Central memory CD4-positive, alpha-beta T cell (primary cell): ENCODE results near the gene MTIF2.
"Not testable (repeated sequence)": the region's sequence is repeated elsewhere in the genome, so short reads cannot be mapped to it uniquely, and the experiment has no call there.

Experiments
- DNase-seq: peaks from one replicate; pipeline ENCODE4 v3.0.0; 2022
- total RNA-seq, 3 experiments: gene quantifications; one replicate each; lab custom pipeline; 2026; lab: John Stamatoyannopoulos, UW

Gene MTIF2, protein sequence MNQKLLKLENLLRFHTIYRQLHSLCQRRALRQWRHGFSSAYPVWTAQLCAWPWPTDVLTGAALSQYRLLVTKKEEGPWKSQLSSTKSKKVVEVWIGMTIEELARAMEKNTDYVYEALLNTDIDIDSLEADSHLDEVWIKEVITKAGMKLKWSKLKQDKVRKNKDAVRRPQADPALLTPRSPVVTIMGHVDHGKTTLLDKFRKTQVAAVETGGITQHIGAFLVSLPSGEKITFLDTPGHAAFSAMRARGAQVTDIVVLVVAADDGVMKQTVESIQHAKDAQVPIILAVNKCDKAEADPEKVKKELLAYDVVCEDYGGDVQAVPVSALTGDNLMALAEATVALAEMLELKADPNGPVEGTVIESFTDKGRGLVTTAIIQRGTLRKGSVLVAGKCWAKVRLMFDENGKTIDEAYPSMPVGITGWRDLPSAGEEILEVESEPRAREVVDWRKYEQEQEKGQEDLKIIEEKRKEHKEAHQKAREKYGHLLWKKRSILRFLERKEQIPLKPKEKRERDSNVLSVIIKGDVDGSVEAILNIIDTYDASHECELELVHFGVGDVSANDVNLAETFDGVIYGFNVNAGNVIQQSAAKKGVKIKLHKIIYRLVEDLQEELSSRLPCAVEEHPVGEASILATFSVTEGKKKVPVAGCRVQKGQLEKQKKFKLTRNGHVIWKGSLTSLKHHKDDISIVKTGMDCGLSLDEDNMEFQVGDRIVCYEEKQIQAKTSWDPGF
- 33.2 to 94.2 (median 59.8) reads per million in 3 experiments for total RNA-seq

DNA sequence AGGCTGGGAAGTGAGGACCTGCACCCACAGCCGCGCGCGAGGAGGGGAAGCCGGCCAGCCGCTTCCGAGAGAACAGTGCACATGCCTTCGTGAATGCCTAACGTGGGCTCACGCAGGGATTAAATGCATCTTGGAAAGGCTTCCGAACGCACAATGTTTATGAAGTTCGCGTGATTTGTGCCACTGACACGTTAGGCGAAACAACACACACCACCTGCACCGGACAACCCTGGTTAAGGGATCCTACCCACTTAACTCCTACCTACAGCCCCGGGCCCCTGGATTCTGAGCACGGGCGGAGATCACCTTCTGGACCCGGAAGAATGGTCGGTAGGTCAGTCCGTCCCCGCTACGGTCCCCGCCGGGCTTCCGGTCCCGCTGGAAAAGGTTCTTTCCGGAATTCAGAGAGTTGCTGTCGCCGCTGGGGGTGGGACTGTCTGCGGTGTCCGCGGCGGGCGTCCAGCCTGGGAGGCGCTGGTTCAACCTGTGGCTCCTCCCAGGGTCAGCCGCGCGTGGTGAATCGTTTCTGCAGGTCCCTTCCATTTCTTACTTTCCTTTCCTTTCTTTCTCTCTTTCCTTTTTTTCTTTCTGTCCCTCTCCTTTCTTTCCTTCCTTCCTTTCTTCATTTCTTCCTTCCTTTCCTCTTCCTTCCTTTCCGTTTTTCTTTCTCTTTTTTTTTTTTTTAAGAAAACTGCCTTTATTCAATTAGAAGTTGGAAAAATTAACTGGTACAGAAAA lies at the start of gene MTIF2:
MTIF2 (minus strand) TSS at position 325 of the 738 bp plus-strand sequence. CDS start 5,373 bp downstream, outside the sequence.
- DNase-seq, result peak; percentile 78

DNA sequence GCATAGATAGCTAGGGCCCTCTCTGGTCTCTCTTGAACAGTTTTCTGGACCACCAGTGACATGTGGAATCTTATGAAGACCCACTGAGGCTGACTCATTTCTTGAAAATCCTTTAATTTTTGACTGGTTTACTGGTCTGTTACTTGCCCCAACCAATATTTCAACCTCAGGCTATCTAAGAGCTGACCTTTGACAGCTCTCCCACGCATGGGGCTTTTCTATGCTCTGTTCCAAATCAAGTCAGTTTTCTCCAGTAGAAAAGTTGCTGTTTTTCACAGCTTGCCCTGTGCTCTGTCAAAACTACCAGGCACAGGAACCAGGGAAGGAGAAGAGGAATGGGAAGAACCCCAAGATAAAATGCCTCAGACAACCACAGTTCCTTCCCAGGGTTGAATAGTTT lies 46.0 kb upstream of the MTIF2 start:
- no peak for DNase-seq

DNA sequence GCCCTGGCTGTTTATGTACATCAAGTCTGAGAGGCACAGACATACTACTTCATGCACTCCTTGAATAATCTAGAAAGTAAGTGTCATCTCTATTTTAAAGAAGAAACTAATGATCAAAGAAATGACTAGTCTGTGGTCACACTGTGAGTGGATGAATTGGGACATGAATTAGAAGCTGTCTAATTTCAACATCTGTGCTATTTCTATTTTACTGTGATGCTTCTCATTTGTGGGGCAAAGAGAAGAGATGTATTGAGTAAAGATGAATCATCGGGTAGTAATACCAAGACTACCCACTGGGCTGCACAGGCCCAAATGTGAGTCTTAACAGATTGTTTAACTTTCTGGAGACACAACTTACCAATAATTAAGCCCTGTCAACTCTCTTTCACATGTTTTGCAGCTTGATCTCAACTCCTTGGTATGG lies 42.4 kb upstream of the MTIF2 start:
- no peak for DNase-seq

DNA sequence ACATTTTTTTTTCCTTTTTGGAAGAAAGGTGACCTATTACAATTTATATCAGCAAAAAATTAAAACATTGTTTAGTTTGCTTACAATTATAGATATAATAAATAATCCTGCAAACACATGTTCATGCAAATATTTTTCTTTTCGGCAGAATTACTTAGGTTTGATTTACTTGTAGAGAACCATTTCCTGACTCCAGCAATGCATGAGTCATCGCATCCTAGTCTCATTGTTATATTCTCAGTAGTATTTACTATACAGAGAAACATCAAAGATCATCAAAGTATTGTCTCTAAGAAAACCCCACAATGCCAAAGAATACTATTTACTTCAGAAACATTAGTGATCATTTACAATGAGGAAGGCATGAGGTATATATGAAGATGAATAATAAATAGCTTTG lies 40.4 kb upstream of the MTIF2 start:
- DNase-seq, result no peak

DNA sequence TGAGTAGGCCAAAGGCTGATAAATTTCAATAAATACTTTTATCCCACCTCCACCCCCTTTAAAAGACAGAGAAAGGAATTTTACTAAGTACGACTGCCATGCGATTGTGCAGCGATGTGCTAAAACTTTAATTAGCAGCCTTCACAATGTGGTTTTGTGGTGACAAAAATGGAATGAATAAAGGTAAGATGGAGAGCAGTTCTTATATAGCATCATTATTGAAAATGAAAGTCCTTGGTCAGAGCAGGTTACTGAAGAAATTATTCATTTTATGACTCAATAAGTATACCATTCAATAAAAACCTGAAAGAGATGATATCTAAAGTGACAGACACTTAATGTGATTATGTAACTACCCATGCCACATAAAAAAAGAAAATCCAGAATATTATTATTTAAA lies 33.2 kb upstream of the MTIF2 start:
- DNase-seq, result no peak

DNA sequence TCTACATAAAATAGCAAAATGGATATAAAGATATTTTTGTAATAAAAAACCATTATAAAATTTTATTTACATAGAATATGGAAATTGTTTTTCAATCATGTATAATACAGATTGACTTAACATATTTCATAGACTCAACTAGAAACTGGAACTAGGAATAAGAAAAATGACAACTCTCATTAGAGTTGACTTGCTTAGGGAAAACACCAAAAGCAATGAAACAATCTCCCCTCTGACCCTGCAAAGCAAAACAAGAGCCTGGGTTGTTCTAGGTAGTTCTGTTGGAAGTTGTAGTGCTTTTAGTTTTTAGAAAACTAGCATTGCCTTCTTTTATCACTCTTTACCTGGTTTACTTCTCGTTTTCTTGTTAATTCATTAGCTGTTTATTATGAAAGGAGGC lies 32.2 kb upstream of the MTIF2 start:
- DNase-seq, result no peak

DNA sequence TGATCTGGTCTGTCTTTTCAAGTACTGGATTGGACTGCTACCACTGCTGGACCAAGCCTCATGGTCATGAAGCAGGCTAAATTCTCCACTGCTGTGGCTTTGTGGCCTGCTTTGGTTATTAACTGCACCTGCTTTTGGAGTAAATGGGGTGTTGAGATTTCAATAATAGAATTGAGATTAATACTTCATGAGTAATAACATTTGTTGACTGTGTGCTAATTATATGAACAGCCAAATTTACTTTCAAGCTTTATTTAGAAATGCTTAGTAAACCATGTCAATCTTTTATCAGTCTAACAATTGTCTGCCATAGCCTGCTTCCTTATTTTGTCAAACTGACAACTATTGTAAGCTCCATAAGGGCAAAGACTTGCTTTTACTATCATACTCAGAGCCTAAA lies 27.4 kb upstream of the MTIF2 start:
- no peak for DNase-seq

DNA sequence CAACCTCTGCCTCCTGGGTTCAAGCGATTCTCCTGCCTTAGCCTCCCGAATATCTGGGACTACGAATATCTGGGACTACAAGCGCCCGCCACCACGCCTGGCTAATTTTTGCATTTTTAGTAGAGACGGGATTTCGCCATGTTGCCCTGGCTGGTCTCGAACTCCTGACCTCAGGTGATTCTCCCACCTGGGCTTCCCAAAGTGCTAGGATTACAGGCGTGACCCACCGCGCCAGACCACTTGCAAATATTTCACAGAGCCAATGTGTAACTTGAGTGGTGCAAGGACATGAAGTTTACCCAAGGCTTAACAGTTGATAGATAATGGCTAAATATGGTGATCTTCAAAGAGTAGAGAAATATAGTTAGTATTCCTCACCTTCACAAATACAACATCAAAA lies 14.1 kb upstream of the MTIF2 start:
- DNase-seq, result no peak

DNA sequence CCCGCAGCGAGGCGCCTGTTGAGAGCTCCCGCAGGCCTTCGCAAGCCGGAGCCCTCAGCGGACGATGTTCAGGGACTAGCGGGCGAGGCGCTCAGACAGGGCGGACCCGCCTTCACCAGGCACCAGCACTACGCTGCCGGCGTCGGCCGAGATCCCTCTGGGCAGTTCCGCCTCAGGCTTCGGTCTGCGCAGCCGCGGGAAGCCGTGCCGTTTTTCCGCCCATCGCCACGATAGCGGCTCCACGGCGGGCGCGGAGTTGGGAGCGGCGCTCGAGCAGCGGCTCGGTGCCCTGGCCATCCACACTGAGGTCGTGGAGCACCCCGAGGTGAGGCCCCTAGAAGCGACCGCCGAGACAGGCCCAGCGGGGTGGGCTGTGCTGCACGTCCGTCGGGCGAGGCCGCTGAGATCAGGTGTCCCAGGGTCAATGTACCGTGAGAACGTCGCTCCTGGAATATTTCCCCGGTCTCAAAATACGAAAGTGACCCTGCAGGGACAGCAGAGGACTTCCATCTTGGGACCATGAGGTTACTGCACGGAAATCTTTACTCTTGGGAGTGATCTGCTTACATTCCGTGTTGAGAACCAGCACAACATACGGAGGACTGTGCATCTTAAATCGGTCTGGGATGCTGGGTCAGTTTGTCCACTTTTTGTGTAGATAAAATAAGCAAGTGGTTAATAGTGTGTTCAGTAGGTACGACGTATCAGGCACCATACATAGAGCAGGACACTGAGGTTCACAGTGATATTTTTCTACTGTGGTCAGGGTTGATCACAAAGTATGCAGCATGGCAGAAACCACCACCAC lies 13.3 kb upstream of the MTIF2 start:
- peak; percentile 87 for DNase-seq

DNA sequence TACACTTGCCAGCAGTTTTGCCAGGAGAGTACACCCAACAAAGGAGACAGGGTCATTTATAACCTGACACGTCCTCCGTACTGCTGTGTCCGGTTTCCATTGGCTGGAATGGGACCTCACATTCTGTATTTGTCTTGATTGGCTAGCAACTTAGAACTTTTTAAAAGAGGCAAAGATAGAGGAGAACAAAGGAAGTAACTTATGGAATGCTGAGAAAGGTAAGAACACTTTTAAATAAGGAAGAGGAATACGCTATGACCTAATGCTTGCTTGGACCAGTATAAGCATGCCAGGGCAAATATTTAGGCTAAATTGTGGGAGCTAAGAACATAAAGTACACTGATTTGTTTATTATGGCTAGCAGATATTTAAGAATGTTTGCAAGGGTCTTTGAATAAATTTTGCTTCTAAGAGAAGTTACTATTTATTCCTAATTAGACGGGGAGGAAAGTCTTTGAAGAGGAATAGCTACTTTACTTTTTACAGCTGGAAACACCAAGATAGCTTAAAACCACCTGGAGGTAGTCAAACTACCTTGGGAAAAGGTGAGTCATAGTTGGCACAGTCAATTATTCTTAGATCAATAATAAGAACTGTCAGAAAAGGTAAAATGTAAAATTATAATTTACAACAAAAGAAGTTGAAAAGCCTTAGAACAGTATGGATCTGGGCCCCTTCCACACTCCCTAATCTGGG lies 12.0 kb upstream of the MTIF2 start:
- DNase-seq, result not testable (repeated sequence)

DNA sequence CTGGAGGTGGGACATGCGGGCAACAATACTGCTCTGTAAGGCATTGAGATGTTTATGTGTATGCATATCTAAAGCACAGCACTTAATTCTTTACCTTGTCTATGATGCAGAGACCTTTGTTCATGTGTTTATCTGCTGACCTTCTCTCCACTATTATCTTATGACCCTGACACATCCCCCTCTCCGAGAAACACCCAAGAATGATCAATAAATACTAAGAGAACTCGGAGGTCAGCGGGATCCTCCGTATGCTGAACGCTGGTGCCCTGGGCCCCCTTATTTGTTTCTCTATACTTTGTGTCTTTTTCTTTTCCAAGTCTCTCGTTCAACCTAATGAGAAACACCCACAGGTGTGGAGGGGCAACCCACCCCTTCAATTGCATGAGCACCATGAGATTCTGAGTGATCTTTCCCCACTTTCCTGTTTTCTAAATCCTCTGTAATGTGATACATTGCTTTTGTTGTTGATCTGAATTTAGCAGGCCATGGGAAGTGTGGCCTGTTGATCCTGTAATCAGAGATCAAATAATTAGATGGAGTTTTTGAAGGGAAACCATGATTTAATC lies 10.9 kb upstream of the MTIF2 start:
- DNase-seq, result not testable (repeated sequence)

DNA sequence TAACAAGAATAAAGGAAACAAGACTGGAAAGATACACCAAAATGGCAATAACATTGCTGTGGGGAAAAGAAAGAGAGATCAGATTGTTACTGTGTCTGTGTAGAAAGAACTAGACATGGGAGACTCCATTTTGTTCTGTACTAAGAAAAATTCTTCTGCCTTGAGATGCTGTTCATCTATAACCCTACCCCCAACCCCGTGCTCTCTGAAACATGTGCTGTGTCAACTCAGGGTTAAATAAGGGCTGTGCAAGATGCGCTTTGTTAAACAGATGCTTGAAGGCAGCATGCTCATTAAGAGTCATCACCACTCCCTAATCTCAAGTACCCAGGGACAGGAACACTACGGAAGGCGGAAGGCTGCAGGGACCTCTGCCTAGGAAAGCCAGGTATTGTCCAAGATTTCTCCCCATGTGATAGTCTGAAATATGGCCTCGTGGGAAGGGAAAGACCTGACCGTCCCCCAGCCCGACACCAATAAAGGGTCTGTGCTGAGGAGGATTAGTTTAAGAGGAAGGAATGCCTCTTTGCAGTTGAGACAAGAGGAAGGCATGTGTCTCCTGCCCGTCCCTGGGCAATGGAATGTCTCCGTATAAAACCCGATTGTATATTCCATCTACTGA lies 10.3 kb upstream of the MTIF2 start:
- DNase-seq, result not testable (repeated sequence)

DNA sequence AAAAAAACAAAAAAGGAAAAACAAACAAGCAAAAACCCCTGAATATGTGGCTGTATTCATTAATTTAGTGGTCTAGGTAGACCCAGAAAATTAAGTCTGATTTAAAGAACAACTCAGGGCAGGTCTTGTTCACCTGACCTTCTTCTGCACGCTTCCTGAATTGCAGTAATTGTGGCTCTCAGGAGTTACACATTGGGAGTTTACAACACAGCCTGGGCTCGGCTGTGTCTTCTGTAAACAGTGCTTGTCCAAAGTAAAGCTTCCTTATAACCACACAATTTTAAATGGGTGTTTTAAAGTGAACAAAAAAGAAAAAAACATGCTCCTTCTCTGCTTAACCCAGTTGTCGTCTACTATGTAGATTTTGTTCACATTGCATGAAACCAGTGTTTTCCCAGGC lies 8.3 kb upstream of the MTIF2 start:
- no peak for DNase-seq

DNA sequence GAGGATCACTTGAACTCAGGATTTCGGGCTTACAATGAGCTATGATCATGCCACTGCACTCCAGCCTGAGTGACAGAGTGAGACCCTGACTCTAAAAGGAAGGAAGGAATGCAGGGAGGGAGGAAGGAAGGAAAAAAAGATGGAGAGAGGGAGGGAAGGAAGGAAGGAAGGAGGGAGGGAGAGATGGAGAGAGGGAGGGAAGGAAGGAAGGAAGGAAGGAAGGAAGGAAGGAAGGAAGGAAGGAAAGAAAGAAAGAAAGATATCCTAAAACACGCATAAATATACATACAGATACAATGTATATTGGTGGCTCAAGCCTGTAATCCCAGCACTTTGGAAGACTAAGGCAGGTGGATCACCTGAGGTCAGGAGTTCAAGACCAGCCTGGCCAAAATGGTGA lies 5.3 kb upstream of the MTIF2 start:
- not testable (repeated sequence) for DNase-seq

DNA sequence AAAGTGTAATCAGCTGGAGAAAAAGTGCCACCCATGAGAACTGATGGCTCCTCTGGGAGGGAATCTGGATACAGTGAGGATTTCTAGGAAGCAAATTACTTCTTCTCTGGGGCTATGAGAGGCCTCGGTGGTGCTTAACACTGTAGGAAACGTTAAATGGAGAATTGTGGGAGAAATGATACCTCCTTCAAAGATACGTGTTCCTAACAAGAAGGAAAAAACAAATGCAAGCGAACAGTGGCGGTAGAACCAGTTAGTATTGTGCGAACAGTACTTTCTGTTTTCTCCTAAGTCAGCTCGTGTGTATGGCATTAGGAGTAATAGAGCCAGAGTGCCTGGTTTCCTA lies 587 bp upstream of the MTIF2 start:
- peak; percentile 1 for DNase-seq

DNA sequence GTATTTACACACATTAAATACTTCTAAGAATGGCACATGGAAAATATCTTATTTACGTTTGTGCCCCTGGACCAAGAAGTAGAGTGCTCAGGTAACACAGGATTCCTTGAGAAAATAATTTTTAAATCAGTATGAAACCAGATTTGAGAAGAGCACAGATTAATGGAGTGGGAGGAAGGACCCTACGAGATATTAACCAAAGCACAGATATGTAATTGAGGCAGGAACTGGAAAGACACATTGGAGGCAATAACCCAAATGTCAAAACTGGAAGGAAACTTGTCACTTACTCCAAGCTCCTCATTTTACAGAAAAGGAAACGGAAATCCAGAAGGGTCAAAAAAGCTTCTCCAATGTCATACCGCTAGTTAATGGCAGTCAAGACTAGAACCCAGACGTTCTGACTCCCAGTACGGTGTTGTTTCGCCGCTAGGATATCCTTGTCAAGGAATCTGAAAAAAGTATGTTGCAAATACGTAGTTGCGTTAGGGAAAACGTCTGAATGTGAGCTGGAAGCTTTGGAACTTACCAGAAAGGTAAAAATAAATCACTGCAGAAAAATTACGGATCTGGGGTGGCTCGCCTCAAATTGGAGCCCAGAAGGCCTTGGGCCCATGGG lies 634 bp downstream of the MTIF2 start:
- DNase-seq, result no peak

DNA sequence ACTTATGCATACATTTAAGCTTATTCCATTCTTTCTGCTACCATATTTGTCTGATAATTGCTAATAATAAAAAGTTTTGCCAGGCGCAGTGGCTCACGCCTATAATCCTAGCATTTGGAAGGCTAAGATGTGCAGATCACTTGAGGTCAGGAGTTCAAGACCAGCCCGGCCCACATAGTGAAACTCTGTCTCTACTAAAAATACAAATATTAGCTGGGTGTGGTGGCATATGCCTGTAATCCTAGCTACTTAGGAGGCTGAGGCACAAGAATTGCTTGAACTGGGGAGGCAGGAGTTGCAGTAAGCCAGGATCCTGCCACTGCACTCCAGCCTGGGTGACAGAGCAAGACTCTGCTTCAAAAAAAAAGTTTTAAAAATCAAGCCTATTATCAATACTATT lies 9.4 kb downstream of the MTIF2 start:
- DNase-seq, result not testable (repeated sequence)

DNA sequence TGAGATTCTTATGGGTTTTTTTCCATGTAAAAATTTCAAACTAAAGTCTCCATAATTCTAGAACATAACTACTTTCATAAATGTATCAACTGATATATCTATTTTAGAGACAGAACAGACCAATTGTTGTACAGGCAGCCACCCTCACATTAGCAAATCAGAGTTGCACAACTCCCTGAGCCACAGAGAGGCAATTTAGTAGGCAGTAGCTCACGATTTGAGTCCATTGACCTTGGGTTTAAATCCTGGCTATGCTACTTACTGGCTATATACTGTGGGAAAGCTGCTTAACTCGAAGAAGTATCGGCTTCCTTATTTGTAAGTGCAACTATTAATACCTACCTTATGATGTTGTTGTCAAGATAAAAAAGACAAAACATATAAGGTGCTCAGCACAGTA lies 16.2 kb downstream of the MTIF2 start:
- no peak for DNase-seq

DNA sequence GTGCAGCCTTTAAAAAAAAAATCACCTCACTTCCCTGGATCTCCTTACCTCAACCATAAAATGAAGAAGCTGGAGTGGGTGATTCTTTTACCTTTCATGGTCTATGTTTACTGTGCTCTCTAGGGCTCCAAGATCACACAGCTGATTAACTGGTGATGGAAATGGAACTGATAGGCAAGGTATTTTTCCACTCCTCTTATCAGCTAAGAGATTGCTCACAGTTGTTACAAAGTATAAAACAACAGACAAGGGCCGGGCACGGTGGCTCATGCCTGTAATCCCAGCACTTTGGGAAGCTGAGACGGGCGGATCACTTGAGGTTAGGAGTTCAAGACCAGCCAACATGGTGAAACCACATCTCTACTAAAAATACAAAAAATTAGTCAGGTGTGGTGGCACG lies 22.0 kb downstream of the MTIF2 start:
- DNase-seq, result no peak

DNA sequence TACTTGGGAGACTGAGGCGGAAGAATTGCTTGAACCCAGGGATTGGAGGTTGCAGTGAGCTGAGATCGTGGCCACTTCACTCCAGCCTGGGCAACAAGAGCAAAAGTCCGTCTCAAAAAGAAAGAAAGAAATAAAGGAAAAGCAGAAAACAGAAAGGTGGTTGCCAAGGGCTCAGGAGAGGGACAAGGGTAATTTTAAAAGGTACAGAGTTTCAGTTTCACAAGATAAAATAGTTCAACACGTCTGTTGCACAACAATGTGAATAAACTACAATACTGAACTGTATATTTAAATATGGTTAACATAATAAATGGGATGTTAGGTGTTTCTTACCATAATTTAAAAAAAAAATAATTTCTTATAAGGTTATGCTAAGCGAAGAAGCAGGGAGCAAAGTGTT lies 23.6 kb downstream of the MTIF2 start:
- DNase-seq, result no peak

DNA sequence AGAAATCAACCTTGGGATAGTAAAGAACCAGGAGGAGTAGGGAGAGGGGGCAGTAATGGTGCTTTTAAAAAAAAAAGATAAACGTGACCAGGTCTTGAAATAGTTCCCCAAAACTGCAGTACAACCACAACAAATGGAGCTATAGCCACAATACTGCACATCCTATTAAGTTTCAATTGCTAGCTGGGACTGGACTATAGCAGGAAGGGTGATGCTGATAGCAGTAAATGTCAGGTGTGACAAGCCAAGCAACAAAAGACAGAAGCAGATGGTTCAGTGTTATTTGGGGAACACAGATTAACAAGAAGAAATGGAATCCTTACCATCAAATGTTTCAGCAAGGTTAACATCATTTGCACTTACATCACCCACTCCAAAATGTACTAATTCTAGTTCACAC lies 26.4 kb downstream of the MTIF2 start:
- DNase-seq, result no peak
